Activated CD4-positive, CD25-positive, alpha-beta regulatory T cell treated with anti-CD3 and anti-CD28 coated beads, Interleukin-2, amount 50 U/mL, for 16 hours (primary cell): Measurements from ENCODE around the gene FLT4.
A peak's percentile ranks its signal among the peaks of the same experiment; 100 is the strongest.
"Not testable (repeated sequence)": the region's sequence is repeated elsewhere in the genome, so short reads cannot be mapped to it uniquely, and the experiment has no call there.

ENCODE experiments used
- DNase-seq: peaks from one replicate; pipeline ENCODE4 v3.0.0-alpha.2; 2020; ENCODE audit warnings: low read depth, low spot score

Gene FLT4

DNA sequence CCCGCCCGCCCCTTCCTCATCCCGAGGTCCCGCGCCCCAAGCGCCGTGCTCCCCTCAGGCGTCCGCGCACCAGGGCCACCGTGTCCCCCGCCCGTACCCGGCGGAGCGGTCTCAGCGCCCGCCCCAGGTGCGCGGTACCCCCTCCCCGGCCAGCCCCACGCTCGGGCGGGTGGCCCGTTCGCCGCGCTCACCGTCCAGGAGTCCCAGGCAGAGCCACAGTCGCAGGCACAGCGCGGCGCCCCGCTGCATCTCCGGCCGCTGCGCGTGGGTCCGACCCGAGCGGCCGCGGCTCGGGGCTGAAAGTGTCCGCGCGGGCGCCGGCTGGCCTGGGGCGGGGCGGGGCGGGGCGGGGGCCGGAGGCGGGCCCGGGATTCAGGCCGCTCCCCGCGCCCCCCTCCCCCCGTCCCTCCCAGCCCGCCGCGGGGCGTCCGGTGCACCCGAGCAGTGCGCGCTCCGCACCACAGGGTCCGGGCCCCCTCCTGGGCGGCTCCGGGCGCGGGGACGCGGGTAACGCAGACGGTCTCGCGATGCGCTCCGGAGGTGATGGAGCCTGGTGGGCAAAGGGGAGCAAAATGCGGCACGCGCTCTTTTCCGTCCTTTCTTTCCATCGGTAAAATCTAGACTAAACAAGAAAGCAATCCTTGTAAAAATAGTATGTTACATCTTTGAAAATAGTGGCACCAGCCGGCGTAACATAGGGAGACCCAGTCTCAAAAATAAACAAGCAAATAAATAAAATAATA, at the start of gene FLT4:
Gene FLT4 (minus strand): TSS at position 304 of the 743 bp plus-strand sequence. CDS start 55 bp downstream, at position 249.
- DNase-seq = no peak

DNA sequence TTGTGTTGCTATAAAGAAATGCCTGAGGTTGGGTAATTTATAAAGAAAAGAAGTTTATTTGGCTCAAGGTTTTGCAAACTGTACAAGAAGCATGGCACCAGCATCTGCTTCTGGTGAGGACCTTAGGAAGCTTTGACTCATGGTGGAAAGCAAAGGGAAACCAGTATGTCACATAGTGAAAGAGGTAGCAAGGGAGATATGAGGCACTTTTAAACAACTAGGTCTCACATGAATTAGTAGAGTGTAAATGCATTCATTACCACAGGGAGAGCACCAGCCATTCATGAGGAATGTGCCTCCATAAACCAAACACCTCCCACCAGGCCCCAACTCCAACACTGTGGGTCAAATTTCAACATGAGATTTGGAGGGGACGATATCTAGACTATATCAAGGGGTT, 49.6 kb upstream of the FLT4 start:
- DNase-seq = no peak

DNA sequence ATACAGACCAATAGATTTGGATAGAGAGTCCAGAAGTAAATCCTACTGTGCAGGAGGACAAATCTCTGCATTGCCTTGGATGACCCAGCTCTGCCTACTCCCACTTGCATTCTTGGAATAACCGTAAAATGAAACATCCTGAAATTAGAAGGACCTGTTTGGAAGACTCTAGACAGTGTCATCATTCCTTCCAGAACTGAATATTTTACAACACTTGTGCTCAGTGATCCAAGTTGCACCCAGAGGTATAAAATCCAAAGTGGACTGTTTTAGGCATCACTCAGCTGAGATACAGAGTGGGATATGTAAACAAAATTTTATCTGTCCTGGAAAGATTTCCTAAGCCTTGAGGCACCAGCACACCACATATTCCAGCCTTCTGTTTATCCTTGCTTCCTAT, 46.7 kb upstream of the FLT4 start:
- DNase-seq = no peak

DNA sequence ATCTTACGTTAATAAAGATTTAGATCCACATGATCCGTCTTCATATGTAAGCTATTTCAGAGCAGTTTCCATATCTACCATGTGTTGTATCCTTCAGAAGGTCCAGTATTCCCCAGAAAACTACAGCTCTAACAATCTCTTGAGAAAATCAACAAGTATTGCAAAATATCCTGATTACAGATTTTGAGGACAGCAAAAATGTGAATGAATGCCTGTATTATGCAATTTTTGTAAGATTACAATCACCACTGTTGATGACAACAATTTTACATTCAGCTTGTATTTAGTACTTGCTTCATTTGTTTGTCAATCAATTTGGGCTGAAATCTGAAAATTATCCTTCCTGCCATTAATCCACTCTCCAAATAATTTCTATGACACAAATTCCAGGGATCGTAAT, 43.0 kb upstream of the FLT4 start:
- no peak for DNase-seq

DNA sequence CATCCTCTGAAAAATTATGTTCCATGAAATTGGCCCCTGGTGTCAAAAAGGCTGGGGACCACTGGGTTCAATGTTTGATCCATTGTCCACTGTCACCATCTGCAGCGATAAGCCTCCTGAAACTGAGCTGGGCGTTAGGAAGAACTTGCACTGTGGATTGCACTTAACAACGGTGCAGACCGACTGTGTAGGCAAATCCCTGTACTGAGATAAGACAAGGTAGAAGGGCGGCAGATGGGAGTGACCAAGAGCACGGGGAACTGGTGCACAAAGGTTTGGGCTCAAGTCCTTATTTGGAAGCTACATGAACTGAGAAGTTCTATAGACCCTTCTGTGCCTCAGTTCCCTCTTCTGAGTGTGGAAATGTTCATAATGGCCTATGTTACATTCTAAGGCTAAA, 41.6 kb upstream of the FLT4 start:
- no peak for DNase-seq

DNA sequence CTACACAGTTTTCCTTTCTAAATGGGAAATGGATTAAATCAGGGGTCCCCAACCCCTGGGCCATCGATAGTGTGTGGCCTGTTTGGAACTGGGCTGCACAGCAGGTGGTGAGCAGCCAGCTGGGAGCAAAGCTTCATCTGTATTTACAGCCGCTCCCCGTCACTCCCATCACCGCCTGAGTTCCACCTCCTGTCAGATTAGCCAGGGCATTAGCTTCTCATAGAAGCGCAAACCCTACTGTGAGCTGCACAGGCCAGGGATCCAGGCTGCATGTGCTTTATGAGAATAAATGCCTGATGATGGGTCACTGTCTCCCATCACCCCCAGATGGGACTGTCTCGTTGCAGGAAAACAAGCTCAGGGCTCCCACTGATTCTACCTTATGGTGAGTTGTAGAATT, 41.2 kb upstream of the FLT4 start:
- DNase-seq = no peak

DNA sequence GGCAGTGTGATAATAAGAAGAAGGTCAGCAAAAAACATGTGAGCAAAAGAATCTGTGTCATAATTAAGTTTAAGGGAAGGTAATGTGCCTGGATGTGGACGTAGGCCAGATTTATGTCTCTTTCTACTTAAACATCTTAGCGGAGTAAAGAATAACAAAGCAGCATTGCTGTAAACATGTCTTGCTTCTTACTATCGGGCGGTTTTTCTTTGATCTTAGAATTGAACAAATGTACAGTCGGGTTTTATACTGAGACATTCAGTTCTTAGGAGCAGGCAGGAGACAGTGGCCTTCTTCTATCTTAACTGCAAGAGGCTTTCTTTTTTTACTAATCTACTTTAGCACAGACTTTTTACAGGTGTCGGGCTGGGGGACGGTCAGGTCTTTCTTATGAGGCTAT, 40.4 kb upstream of the FLT4 start:
- no peak for DNase-seq

DNA sequence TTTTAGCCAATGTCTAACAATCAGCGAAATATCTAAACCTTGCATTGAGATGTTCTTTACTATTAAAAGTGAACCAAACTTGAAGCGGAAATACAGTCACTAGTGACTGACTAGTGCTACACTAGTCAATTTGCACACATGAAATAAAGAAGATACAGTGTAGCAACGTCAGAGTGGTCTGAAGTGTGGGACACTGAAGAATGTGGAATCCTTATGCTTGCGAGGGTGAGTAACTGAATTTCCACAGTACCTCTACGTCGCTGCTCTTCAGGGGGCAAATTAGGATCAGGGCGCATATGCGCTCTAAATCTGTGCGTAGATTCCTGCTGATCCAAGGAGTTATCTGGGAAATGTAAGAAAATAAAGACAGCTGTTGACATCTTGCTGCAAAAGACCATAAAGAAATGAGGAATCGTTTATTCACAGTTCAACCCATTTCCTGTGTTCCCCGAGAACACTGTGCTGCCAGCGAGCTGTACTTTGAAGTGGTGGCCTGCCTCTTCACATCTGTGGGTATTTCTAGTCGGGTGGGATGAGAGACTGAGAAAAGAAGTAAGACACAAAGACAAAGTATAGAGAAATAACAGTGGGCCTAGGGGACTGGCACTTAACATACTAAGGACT, 39.8 kb upstream of the FLT4 start:
- peak; percentile 7 for DNase-seq

DNA sequence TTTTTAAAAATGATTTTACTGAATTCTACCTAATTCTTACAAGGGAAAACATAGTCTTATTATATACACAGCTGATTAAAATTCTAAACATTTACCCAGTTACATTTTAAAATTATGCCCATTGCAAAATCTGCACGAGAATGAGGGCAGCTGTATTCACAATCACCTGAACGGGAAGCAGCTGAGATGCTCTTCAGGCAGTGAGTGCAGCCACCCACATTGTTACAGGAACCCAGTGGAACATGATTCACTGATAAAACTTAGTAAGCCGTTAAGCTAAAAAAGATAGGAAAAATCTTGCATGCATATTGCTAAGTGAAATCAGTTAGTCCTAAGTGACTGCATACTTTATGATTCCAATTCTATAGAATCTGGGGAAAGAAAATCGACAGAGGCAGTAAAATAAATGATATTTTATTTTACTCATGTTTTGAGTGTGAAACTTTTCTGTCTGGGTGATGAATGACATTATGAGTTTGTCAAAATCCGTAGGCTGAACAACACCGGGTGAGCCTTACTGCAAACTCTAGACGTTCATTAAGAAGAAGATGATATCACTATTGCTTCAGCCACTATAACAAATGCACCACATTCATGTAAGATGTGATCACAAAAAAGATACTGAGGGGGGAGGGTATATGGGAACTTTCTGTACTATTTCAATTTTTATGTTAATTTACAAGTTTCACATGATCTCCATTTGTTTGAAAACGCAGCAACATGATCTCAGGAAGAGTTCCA, 39.1 kb upstream of the FLT4 start:
- DNase-seq = no peak

DNA sequence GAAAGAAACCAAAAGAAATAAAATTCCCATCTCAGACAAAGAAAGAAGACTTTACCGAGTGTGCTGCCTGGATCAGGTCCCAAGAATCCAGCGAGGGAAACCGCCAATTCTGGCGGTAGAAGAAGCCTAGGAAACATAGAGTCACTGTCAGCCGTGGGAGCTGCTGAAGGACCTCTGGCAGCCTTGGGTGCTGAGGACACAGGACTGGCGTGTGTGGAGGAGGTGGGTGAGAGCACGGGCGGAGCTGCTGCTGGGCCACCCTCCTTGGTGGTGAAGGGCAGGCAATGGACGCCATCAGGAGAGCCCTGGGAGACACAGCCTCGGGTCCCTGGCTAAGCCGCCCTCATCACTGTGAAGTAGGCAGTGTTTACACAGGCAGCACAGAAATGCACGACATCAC, 37.4 kb upstream of the FLT4 start:
- DNase-seq = not testable (repeated sequence)

DNA sequence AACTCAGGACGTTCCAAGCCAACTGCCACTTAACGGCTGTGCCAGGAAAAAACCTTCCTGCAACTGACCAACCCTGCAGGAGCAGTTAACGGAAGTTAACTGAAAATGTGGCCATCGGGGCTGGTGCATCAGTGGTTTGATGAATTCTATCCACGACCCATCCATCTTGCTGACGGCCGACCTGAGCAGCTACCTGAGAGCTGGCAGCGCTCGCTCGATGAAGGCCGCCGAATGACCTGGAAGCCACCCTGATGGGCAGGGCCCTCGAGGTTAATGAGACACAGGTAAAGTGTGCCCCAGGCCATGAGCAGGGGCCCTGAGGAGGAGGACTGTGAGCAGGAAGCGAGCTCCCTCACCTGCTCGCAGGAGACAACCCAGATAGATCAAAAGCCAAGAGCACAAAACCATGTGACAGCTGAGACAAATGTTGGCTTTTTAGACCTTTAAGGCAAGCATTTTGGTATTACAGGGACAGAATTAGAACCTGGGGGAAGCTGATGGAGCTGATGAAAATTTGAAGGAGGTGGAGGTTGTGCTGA, 35.3 kb upstream of the FLT4 start:
- DNase-seq = no peak

DNA sequence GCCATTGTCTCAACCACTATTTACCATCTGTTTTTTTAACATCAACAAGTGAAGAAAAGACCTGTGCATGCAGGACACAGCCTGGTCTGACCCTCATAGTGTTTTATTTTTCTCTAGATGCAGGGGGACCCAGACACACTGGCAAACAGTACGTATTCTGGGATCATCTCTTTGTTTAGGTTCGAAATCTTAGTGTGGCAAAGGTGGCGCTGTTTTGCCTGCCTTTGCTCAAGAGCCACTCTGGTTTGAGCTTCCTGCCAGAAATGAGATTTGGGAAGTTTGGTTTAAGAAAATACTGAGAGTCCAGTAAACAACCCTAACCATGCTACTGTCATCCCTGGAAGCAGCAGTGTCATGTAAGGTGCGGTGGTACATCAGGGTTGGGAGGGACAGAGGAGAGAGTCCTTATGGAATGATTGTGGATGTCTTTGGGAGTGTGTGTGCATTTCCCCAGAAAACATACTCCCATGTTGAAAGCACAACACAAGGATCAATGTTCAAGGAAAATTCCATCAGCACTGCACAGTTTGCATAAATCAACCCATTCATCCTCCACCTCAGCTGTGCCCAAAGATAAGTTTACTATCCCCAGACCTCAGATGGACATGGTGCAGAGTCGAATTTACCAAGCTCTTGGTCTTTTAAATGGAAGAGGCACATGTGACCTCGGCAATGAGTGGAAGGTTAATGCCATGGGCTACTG, 34.0 kb upstream of the FLT4 start:
- DNase-seq = no peak

DNA sequence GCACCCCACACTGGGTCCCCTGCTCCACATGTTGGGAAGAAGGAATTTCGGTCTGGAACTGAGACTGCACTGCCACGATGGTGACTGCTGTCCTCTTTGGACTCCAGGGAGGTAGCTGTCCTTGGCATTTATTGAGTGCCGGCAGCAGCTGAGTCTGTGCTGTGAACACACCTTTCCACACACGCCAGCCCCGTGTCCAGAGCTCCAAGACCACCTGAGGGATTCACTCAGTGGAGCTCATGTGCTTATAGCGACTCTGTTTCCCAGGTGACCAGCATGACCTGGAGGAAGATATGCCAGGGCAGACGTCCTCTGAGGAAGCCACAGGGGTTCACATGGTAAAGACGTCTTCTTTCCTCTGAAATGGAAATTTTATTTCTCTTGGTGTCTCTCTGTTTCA, 33.2 kb upstream of the FLT4 start:
- DNase-seq = no peak

DNA sequence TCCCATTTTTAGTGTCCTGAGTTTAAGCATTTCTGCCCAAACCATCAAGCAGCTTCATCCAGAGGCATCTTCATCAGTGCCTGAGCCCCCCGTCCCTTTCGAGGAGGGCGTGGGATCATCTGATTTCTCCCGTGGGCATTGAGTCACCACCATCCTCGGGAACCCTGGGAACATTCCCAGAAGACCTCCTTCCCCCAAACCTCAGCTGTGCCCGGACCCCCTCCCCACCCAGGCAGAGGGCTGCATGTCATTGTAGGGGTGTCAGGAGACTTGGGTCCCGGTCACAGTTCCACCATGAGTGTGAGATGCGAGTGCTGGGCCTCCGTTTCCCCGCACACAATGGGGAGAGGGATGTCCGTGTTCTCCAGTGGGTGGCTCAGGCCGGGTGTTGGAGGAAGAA, 32.6 kb upstream of the FLT4 start:
- DNase-seq = not testable (repeated sequence)

DNA sequence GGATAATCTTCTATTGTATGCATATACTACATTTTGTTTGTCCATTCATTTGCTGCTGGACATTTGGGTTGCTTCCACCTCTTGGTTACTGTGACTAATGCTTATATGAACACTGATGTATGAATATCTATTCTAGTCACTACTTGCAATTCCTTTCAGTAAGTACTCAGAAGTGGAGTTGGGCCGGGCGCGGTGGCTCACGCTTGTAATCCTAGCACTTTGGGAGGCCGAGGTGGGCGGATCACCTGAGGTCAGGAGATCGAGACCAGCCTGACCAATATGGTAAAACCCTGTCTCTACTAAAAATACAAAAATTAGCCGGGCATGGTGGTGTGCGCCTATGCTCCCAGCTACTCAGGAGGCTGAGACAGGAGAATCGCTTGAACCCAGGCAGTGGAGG, 28.9 kb upstream of the FLT4 start:
- DNase-seq = not testable (repeated sequence)

DNA sequence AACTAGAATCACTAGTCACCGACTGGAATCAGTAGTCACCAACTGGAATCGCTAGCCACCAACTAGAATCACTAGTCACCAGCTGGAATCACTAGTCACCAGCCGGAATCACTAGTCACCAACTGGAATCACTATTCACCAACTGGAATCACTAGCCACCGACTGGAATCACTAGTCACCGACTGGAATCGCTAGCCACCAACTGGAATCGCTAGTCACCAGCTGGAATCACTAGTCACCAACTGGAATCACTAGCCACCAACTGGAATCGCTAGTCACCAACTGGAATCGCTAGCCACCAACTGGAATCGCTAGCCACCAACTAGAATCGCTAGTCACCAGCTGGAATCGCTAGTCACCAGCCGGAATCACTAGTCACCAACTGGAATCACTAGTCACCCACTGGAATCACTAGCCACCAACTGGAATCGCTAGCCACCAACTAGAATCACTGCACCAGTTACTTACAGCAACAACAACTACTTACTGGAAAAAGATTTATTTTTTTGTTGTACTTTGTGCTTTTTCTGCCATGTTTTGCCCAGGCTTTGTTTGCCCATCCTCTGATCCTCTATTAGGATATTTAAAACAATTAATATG, 25.7 kb upstream of the FLT4 start:
- no peak for DNase-seq

DNA sequence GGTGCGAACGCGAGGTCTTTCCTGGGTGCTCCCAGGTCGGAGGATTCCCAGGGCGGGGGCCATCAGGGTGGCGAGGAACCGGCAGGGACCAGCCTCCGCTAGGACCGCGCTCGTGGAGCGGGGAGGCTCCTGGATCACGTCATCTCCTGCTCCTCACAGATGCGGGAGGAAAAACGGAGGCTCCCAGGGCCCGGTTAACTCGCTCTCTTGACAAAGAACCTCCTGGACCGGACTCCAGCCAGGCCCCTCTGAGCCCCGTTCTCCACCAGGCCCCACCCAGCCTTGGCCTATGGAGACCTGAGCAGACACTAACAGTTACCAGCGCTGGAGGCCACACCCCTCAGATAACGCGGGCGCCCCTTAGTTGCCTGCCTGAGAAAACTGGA, 24.7 kb upstream of the FLT4 start:
- not testable (repeated sequence) for DNase-seq

DNA sequence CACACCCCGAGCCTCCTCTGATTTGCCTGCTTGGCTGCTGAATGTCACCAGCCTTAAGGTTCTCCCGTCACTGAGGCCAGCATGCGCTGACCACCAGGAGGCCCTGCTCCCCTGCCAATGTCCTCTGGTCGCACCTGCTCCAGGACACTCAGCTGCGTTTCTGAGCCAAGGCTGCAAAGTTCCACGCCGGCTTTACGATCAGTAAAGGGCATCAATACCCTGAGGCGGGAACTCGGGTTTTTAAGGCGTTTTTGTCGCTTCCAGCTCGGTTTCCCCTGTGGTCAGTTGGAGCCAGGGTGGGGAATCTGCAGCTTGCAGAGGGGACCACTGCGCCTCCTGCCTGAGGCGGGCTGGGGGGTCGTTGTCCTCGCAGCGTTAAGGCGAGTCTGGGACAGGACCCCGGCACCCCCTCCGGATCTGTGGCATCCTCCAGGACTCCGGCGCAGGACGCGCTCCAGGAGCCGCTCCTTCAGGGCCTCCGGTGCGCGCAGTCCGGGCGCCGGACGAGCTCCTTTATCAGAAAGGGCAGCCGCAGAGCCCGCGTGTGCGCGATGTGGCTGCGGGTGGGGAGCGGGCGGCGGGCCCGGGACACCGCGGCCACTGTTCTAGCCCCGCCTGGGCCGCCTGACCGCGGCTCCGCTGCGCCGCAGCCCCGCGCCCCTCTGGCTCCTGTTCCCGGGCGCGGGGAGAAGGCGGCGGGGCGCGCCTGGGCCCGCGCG, 24.1 kb upstream of the FLT4 start:
- DNase-seq = no peak

DNA sequence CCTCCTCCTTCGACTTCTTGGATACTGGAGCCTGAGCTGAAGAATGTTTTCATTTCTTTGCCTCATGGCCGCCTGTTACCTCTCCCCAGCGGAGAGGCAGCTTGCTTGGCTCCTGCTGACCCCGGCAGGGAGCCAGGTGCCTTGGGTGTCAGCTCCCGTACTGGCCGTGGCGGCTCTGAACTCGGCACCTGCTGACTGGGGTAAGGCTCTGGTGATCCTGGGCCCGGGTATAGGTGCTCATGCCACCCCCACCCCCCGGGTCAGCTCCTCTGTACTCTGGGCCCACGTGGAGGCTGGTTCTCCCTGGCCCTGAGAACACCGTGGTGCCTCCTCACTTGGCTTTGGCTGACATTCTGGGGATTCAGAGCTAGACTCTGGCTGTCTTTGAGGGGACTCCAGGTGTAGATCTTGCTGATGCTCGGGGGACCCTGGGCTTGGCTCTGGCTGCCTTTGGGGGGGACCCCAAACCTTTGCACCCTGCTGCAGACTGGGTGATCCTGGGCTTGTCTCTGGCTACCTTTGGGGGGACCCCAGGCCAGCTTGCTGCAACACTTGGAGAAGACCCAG, 22.6 kb upstream of the FLT4 start:
- not testable (repeated sequence) for DNase-seq

DNA sequence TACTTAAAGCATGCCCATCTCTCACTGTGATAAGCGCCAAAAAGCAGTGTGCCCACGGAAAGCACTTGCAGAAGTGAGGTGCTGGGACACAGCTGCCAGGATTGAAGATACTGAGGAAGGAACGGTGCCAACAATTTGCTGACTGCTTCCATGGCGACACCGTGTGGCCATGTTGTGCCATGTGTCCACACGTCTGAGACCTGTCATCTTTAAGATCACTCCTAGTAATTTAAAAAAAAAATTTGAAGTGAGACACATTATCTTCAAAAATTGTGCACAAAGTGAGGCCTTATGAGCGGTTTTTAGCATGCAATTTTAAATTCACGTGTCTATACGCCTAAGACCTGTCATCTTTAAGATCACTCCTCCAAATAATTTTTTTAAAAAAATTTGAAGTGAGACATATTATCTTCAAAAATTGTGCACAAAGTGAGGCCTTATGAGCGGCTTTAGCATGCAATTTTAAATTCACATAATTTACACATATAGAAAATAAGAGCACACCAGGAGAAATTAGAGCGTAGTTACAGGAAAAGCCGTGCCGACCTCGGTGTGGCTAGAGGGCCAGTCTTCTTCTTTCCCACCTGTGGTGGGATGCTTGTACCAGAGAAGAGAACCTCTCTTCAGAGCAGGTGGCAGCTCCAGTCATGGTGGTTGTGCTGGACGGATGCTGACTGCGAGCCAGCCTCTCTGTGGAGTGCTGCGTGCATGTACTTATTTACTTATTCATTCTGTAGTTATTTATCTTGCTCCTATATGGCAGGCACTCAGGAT, 21.4 kb upstream of the FLT4 start:
- no peak for DNase-seq
